Left colon (tissue), 2 donors: ENCODE results near the gene HDAC9. TPM values are rescaled to one million over a fixed set of nuclear protein-coding genes. Genes with fewer than 3 reads are reported as not detected.

Experiments used
- ATAC-seq: fragments of 200-7000 bp; cut with Tn5 transposase; one replicate; pipeline ENCODE4 v1.9.1; 2020; ENCODE audit warnings: mild to moderate bottlenecking, moderate library complexity
- DNase-seq, 2 donors: peaks; one replicate each; pipeline ENCODE4 v3.0.0-alpha.2; 2020
- intact Hi-C, 2 donors: fragments of 100-400 bp; cut with DNase I in 1 of 2; cut with micrococcal nuclease in 1 of 2; formaldehyde crosslinking; loops; one replicate each; pipeline versions ENCODE4 v1.11.2 to v1.14.0; 2022; cut with DNase I, micrococcal nuclease
- total RNA-seq, 2 donors: library from RNA; stranded (reverse); fragmentation: NEBNext Ultra II Directional; extraction: Animal tissue kit (Norgen Biotek cat#: 25700); gene quantifications; one replicate each; pipeline ENCODE4 v1.2.1, GENCODE V29; 2021
- donor health status: DM: no; HTN: no; CAD: no.
- donor health status: DM: yes; HTN: yes; CAD: no.

The HDAC9 gene
- total RNA-seq, 2 donors from 2014 or later, result 12.3 to 21.7 TPM

DNA sequence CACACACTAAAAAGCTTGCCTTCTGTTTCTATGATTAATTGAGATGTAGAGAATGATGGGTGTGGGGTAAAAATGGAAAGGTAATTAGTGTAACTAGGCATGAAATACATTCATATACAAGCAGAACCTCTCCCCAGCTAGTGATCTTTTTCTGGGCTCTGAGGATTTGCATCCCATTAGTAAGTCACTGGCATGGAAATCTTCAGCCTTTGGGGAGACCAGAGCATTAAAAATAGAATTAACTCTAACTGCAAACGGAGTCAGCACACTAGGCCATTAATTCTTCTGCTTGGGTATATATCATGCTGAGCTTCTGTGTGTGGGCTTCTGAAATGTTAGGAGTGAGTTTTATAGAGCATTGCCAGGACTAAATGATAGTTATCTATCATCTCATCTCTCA lies 128.9 kb downstream of the HDAC9 start:
- ATAC-seq (no peak), DNase-seq (no peak)
- intact Hi-C loops, result no loop called here

DNA sequence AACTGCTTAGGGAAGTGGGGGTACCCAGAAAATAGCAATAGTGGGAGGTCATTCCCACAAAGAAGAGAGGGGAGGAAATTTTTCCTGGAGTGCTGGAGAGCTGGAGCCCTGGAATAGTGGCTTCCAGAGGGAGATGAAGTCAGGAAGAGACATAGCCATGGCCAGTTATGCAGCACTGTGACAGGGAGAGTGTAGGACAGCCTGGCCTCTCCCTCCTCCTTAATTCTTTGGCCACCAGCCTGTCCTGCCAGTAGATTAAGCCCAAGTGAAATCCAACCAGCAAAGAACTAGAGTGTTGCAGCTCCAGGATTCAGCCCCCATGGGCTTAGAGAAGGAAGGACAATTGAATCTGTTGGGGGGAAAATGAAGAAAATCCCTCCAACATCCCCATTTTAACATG lies 130.5 kb downstream of the HDAC9 start:
- intact Hi-C loops, result no loop called here
- DNase-seq, result no peak
- no peak for ATAC-seq

DNA sequence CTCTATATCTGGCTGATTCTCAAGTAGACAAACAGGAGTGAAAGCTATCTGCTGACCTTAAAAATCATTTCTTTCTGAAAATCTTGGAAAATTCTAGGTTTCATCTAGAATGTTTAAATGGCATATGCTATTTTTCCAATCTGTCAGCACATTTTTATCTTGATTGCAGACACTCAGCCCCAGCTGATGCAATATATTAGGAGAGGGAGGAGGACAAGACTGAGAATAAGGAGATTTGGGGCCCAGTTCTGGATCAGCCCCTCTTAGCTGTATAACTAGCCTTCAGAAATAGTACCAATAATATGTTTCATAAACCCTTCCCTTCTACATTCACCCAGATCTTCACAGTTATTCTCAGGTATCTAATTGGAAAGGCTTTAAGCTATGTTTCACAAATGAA lies 131.2 kb downstream of the HDAC9 start:
- no peak for DNase-seq
- intact Hi-C loops, result no loop called here
- no peak for ATAC-seq

DNA sequence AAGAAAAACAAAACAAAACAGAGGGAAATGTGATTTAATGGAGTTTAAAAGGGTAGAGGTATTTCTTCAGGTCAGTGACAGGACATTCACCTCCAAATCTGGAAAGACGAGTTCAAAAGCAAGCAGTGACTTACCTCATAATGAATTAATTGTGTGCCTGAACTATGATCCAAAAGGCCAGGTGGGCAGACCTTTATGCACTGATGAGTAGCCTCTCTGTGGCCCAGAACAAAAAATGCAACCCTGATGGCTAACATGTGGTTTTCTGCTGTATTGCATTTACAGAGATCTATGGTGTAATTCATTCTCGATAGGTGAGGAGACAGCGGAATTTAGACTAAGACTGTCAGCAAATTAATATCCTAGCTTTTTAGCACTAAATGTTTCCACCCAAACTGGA lies 142.0 kb downstream of the HDAC9 start:
- ATAC-seq (no peak), DNase-seq (no peak)
- intact Hi-C loops, result no loop called here

DNA sequence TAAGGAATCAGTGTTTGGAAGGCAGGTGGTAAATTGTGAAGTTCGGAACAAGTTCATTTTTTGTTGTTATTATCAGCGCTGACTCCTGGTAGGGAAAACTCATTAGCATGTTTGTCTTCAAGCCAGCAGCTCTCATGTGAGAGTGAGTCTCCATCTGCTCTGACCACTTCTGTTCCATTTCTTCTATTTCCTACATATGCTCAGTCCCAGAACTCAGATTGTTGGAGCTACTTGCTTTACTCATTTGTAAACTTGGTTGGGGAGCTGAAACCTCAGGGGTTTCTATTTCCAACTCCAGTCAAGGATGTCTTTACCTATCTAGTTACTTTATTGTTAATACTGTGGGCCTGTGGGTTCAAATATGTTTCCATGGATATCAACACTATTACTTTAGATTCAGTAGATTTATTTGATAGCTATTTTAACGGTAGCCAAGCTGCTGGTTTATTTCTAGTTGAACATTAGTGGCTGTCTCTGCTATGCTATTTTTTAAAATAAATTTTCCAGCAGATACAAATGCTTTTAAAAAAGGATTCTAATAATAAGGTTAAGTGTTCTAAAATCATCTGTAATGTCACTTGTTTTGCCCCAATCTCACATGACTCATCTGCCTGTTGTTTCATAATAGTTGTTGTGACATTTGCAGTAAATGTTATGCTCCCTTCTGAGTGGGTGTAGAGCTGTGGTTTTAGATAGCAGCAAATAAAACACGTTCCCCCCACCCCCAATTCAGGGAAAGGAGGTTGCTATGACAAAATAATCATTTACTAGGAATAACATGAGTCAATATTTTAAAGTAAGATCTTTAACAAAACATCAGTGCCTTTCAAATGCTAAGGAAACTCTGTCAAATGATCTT lies 143.3 kb downstream of the HDAC9 start:
- intact Hi-C loops, result no loop called here
- ATAC-seq, result no peak

DNA sequence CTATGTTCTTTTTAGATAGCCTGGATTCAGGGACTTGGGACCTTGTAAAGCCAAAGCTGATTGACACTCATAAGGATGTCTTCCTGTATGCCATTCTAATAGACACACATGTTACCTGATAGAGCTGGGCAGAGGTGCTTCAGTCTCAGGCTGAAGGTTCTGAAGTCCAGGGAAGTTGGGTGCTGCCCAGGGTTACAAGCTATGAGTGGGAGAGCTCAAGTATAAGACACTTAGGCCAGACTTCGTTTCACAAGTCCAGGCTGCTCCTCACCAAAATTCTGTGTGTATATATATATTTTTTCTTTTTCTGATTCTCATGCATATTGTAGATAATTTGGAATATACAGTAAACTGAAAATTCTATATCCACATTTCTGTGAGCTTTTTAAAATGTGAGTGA lies 144.2 kb downstream of the HDAC9 start:
- ATAC-seq, result no peak
- intact Hi-C loops, result no loop called here
- DNase-seq, result no peak

More for the DNA sequence above, 143.3 kb downstream of the HDAC9 start:
- no peak for DNase-seq

DNA sequence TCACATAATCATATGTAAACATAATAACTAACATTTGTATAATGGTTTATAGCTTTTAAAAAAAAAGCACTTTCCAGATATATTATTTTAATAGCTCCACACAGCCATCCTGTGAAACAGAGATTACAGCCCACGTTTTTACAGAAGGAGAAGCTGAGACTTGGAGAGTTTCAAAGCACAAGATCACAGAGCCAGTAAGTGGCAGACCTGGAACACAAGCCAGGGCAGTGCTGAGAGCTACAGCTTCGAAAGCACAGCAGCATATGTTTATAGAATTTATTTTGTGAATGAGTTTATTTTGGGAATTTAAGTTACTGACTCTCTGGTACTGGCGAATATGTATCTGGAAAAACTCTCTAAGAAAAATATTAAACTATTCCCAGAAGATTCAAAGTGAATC lies 149.4 kb downstream of the HDAC9 start:
- intact Hi-C loops, result no loop called here
- DNase-seq (no peak), ATAC-seq (no peak)

DNA sequence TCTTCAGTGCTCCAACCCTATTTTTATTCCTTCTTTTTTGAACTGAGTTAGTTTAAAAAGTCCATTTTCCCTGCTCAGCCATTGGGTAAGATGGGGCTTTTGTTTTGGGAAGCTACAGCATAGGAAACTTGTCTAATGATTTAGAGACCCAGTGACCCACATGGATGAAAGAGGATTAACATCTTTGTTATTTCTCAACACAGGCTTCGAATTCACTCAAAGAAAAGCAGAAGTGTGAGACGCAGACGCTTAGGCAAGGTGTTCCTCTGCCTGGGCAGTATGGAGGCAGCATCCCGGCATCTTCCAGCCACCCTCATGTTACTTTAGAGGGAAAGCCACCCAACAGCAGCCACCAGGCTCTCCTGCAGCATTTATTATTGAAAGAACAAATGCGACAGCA lies 152.0 kb downstream of the HDAC9 start:
- intact Hi-C loops, result no loop called here
- DNase-seq (no peak), ATAC-seq (no peak)

DNA sequence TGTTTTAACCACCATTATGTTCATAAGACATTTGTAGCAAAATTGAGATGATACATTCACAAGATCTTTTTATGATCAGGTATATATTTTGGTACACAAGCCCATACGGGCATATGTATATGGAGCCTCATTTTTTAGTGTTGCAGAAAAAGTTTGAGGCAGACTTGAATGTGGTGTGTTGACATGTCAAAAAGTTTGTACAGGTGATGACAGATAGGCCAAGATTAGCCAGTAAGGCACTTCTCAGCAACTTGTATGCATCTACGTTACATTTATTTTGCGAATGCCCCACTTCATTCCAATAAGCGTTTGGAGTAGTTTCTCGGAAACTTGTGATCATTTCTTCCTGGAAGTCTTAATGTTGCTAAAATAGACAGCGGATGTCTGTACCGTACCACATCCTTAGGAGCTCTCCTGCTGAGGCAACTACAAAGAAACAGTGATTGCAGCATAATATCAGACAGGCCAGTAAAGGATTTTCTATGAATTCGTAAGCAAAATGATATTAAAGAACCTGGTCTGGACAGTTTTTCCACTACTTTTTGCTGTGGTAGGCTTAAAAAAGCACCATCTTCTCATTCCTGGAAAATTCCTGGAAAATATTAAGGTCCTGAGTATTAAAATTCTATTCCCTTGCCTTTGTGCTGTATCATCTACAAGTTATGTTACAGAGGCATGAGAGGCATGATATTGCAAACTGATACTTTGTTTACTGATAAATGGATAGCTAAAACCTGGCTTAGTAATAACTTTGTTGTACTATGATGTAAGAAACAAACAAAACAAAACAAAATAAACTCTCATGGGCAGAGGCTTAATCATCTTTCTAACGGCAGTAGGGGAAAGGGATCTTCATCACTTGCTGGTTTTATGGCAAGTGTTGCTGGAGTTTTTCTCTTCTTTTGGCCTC lies 153.6 kb downstream of the HDAC9 start:
- ATAC-seq, result no peak
- intact Hi-C loops, result no loop called here

DNA sequence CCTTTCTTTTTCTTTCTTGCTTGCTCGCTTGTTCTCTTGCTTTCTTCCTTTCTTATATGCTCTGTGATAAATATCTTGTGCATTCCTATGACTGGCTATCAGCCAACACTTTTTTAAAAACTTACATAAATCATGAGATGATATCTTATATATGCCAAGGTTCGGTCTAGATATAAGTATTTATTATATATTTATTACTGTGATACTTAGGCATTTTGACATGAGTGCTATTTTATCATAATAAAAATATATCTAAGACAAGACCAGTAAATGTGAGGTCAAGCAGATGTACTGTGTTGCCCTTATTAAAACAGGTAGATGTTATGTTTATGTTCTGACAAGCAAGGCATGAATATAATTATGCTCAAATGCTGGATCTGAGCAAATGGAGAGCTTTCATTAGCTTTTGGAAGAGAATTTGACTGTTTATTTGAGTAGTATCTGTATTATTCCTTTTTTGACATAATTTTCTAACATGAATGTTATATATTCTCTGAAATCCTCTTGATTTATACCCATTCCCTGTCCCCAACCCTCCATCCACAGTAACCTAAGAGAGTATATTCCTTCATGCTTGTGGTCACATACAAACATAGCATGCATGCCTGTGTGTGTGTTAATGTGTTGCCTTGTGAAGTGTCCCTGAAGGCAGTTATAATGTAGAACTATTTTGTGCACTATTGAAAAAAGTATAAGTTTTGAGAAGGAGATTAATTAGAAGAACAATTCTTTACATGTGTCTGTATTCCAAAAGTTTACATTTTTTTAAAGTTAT lies 158.0 kb downstream of the HDAC9 start:
- ATAC-seq (no peak), DNase-seq (no peak)
- intact Hi-C loops, result no loop called here

More for the DNA sequence above, 153.6 kb downstream of the HDAC9 start:
- DNase-seq, result no peak

DNA sequence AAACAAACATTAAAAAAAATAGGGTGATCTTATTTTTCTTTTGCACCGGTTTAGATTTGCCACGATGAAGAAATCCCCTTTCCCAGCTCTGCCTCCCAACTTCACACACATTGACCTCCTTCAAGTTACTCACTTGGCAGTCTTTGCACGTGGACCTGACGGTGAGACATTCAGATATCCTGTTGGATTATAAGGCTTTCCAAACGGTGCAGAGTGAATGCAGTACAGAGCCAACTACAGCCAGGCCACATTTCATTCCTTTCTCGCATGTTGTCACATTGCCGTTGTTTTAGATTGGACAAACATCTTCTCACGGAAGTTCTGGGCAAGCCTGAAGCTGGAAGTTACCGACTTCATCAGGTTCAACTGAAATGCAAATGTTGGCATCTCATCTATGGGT lies 159.2 kb downstream of the HDAC9 start:
- intact Hi-C loops, result no loop called here
- DNase-seq (no peak), ATAC-seq (no peak)

DNA sequence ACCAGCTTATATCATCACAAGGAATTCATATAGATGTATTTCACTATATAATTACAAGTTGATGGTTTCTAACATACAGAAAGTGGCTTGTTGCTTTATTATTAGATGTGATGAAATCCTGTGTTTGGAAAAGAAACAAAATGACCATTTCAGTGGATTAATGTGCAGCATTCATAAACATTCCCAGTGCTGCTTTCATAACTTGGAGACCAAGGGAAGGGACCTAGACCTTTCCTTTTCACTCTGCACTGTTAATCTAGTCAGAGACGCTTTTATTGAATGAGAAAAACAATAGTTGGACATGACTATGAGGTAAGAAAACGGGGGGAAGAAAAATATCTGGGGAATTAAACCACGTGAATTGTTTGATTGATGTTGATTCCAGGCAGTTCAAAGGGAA lies 160.0 kb downstream of the HDAC9 start:
- DNase-seq, result no peak
- no peak for ATAC-seq
- intact Hi-C loops, result no loop called here

DNA sequence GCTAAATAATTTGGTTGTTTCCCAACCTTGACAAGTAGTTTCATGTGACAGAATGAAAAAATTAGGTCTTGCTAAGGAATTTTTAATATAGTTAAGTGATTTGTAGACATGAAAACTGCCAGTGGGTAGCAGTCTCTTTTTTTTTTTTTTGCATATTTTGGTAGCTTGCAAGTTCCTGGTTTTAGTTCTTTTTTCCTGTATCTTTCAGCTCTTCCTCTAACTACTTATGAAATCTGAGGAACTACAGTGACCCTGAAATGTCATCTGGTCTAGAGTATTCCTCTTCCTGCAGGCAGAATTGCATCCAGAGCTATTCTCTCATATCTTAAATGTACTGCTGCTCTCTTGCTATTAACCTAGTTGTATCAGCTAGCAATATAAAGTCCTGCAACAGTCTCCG lies 160.4 kb downstream of the HDAC9 start:
- ATAC-seq, result no peak
- DNase-seq, result no peak
- intact Hi-C loops, result no loop called here

DNA sequence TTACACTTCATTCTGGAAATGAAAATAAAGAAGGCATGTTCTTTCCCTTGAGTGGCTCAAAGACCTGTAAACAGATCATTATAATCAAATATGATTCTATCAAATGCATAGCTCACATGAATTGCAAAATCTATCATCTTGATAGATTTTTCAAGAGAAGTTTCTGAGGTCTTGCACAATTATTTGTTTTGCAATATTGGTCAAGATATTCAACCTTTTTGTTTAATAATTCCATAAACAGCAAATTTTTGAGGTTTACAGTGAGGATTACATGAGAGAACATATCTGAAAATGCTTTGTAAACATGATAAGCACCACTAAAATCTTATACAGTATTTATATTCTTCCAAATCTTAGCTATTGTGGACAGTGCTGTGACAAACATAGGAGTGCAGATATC lies 160.8 kb downstream of the HDAC9 start:
- intact Hi-C loops, result no loop called here
- ATAC-seq, result no peak
- no peak for DNase-seq

DNA sequence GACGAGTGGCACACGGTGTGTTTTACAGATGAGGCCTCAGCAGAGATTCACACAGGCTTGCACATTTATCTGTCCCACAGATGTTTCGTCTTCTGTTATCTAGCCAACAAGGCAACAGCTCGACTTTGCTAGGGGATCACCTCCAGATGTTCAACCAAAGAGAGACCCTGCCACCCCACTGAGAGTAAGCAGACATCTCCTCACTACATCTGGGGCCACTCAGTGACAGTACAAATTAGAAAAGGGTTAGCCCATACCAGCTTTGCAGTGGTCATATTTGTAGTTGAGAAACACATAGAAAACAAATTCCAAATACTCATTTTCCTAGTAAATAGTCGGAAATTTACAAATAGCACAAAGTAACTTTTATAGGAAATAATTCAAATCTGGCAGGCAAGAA lies 164.2 kb downstream of the HDAC9 start:
- intact Hi-C loops, result loop anchor here in 1 of 2 donors (10.0 kb wide), 1 partner anchor 305 kb away; no protein-coding TSS in a partner anchor
- ATAC-seq (no peak), DNase-seq (no peak)

DNA sequence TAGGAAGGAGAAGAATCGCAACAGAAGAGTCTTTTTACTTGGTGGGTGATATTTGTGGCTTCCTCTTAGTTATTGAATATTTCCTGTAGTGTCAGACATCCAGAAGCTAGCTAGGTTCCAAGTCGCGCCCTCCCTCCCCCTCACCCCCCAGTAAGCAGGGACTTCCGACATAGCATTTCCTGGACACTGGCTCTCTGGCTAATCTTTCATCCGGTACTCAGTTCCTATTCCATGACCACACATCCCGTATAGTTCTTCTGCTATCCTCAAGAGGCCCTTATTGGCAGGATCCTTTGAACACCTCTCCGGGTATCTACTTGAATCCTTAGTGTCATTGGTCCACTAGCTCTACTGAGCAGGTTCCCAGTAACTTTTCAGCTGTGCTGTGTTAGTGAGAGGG lies 167.8 kb downstream of the HDAC9 start:
- ATAC-seq (no peak), DNase-seq (no peak)
- intact Hi-C loops, result loop anchor here in 1 of 2 donors (10.0 kb wide), 1 partner anchor 309 kb away; no protein-coding TSS in a partner anchor

DNA sequence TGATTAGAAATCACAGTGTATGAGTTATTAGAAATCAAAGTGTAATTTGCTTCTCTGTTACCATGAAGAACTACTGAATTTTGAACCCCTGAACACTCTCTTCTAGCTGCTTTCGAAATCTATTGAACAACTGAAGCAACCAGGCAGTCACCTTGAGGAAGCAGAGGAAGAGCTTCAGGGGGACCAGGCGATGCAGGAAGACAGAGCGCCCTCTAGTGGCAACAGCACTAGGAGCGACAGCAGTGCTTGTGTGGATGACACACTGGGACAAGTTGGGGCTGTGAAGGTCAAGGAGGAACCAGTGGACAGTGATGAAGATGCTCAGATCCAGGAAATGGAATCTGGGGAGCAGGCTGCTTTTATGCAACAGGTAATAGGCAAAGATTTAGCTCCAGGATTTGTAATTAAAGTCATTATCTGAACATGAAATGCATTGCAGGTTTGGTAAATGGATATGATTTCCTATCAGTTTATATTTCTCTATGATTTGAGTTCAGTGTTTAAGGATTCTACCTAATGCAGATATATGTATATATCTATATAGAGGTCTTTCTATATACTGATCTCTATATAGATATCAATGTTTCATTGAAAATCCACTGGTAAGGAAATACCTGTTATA lies 170.7 kb downstream of the HDAC9 start:
- intact Hi-C loops, result loop anchor here in 1 of 2 donors (10.0 kb wide), 1 partner anchor 311 kb away; no protein-coding TSS in a partner anchor
- DNase-seq, result peak; percentile 72 to 84
- peak; percentile 86 for ATAC-seq

DNA sequence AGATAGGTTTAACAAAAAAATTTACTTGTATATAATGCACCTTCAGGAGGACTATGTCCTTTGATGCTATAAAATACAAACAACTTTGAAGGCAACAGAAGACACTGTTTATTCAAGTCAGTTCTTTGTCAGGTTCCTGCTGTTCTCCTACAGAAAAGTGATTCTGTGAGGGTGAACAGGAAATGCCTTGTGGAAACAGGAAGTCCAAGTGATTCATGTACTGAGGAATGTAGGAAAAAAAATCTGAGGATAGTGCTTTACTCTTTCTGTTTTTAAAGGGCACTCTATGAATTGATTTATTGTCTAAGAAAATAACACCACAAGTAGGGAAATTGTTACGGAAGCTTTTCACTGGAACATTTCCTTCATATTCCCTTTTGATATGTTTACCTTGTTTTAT lies 171.9 kb downstream of the HDAC9 start:
- DNase-seq (no peak), ATAC-seq (peak; percentile 42)
- intact Hi-C loops, result loop anchor here in 1 of 2 donors (10.0 kb wide), 1 partner anchor 313 kb away; no protein-coding TSS in a partner anchor

DNA sequence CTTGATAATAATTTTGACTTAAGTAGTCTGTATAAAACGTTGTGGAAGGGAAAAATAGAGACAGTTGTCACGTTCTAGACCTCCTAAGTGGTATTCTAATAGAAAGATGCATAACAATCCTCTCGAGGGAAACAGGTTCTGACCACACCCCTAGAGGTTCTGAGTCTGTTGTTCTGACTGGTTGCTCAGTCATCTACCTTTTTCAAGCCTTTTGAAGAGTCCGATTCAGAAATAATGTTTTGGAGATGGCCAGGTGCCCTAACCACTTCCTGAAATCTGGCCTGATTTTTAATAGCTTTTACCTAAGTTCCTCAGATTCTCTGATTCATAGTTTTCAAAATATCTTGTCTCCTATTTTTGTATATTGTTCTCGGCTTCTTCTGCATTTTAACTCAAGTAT lies 175.6 kb downstream of the HDAC9 start:
- intact Hi-C loops, result no loop called here
- ATAC-seq (no peak), DNase-seq (no peak)
